C4-2B (cell line): ENCODE data around the gene ADIPOR2.

Experiments
- H3K27ac ChIP-seq: fragments of 450-650 bp; 2 replicates; pipeline ENCODE4 v1.5.1; 2017
- CTCF ChIP-seq: fragments of 450-650 bp; conservative IDR thresholded peaks from 2 replicates; pipeline ENCODE4 v1.5.1; 2017; ENCODE audit warnings: mild to moderate bottlenecking
- ZFX ChIP-seq: fragments of 450-650 bp; IDR thresholded peaks from 2 replicates; pipeline ENCODE4 v1.6.1; 2017

The ADIPOR2 gene

GRCh38 chr12:1657688-1658087, 33.2 kb upstream of the ADIPOR2 start:
- no peak overlapping the region for H3K27ac ChIP-seq
- TF ChIP-seq CTCF (no peak), ZFX (no peak)

GRCh38 chr12:1660304-1661187, 30.3 kb upstream of the ADIPOR2 start:
- no peak for TF ChIP-seq CTCF
- no peak for TF ChIP-seq ZFX
- H3K27ac ChIP-seq, result no peak overlapping the region

- no peak for TF ChIP-seq ZFX
- TF ChIP-seq CTCF, result no peak
- H3K27ac ChIP-seq, result peak overlapping the region; percentile 41
Observed at GRCh38 chr12:1661553-1662335, 29.1 kb upstream of the ADIPOR2 start.

GRCh38 chr12:1662761-1663439, 28.0 kb upstream of the ADIPOR2 start:
- TF ChIP-seq CTCF, result no peak
- no peak for TF ChIP-seq ZFX
- H3K27ac ChIP-seq, result no peak overlapping the region

GRCh38 chr12:1663440-1664132, 27.3 kb upstream of the ADIPOR2 start:
- H3K27ac ChIP-seq, result no peak overlapping the region
- TF ChIP-seq CTCF (no peak), ZFX (no peak)

GRCh38 chr12:1665366-1665765, 25.5 kb upstream of the ADIPOR2 start:
- no peak overlapping the region for H3K27ac ChIP-seq
- TF ChIP-seq ZFX, result no peak

GRCh38 chr12:1666215-1666614, 24.7 kb upstream of the ADIPOR2 start:
- TF ChIP-seq CTCF, result no peak
- TF ChIP-seq ZFX, result no peak
- H3K27ac ChIP-seq, result no peak overlapping the region
